GM18498 (cell line): ENCODE measurements around the gene PKD2.

Source experiments
- ATAC-seq: cut with Tn5 transposase; IDR thresholded peaks from one replicate; pipeline ENCODE4 v1.9.1; 2021; ENCODE audit warnings: mild to moderate bottlenecking, moderate library complexity; ENCODE audit not compliant: unreplicated experiment

The PKD2 gene

GRCh38 chr4:88007304-88008121 lies at the start of gene PKD2:
Gene PKD2, plus strand, starts transcription at chr4:88007635. Its CDS starts 99 bp downstream, at chr4:88007734.
- peak; percentile 93 for ATAC-seq

- no peak for ATAC-seq
Observed at GRCh38 chr4:87961993-87962392, 45.4 kb upstream of the PKD2 start.

GRCh38 chr4:87962398-87963146 lies 44.9 kb upstream of the PKD2 start:
- no peak for ATAC-seq

- no peak for ATAC-seq
Observed at GRCh38 chr4:87965501-87965975, 41.9 kb upstream of the PKD2 start.

GRCh38 chr4:87966095-87966496 lies 41.3 kb upstream of the PKD2 start:
- no peak for ATAC-seq

- no peak for ATAC-seq
Observed at GRCh38 chr4:87967193-87967592, 40.2 kb upstream of the PKD2 start.

- ATAC-seq: no peak
Observed at GRCh38 chr4:87970121-87970520, 37.3 kb upstream of the PKD2 start.

GRCh38 chr4:87971866-87972265 lies 35.6 kb upstream of the PKD2 start:
- no peak for ATAC-seq

- ATAC-seq: peak; percentile 87
Observed at GRCh38 chr4:87973283-87974169, 33.9 kb upstream of the PKD2 start.

GRCh38 chr4:87974856-87975462 lies 32.5 kb upstream of the PKD2 start:
- no peak for ATAC-seq

- ATAC-seq: peak; percentile 59
Observed at GRCh38 chr4:87975466-87975865, 32.0 kb upstream of the PKD2 start, which contains the start of gene SPP1. Gene SPP1, plus strand, starts transcription at chr4:87975714. Its CDS starts 1,182 bp downstream, at chr4:87976896.

- no peak for ATAC-seq
Observed at GRCh38 chr4:87977521-87978278, 29.7 kb upstream of the PKD2 start.

- ATAC-seq: no peak
Observed at GRCh38 chr4:87978681-87979080, 28.8 kb upstream of the PKD2 start.

- ATAC-seq: no peak
Observed at GRCh38 chr4:87979810-87980209, 27.6 kb upstream of the PKD2 start.

- no peak for ATAC-seq
Observed at GRCh38 chr4:87981486-87981885, 25.9 kb upstream of the PKD2 start.

- no peak for ATAC-seq
Observed at GRCh38 chr4:87982036-87982435, 25.4 kb upstream of the PKD2 start.

GRCh38 chr4:87982446-87983010 lies 24.9 kb upstream of the PKD2 start:
- no peak for ATAC-seq

GRCh38 chr4:87983996-87984395 lies 23.4 kb upstream of the PKD2 start:
- no peak for ATAC-seq

- peak; percentile 96 for ATAC-seq
Observed at GRCh38 chr4:87985097-87985886, 22.1 kb upstream of the PKD2 start.
